Testis (tissue), 2 donors: ENCODE results near the gene NUP88.
"Not testable (repeated sequence)": the region's sequence is repeated elsewhere in the genome, so short reads cannot be mapped to it uniquely, and the experiment has no call there.

Experiments used
- CTCF ChIP-seq, 3 experiments: fragments of 450-650 bp in 2 of 3; fragments of 200-600 bp in 1 of 3; sonication (generic) in 1 of 3; IDR thresholded peaks; one replicate each; pipeline ENCODE4 v1.5.1; 2016 to 2019; ENCODE audit warnings: antibody characterized with exemption in 3 of 3, mild to moderate bottlenecking in 2 of 3, moderate library complexity in 1 of 3
- POLR2A ChIP-seq: fragments of 450-650 bp; IDR thresholded peaks from one replicate; pipeline ENCODE4 v1.6.1; 2017; ENCODE audit warnings: antibody characterized with exemption, mild to moderate bottlenecking, moderate library complexity

GRCh38 chr17:5431234-5431633 lies 11.8 kb upstream of the NUP88 start:
- TF ChIP-seq POLR2A; CTCF (IDR thresholded peaks at IDR 0.05): not testable (repeated sequence)
